HCT116 (cell line): ENCODE data around the gene PCSK6. TPM values are rescaled to one million over a fixed set of nuclear protein-coding genes. Genes with fewer than 3 reads are reported as not detected.

Source experiments
- ATAC-seq: fragments of 200-7000 bp; cut with Tn5 transposase; 2 replicates; pipeline ENCODE4 v1.9.1; 2020; ENCODE audit warnings: mild to moderate bottlenecking, moderate library complexity
- BruUV-seq: library from RNA; stranded (reverse); fragments of 400-500 nt; replicated peaks from 2 replicates; lab custom pipeline; 2021; lab: Mats Ljungman, UMichigan
- CTCF ChIA-PET: fragments of 300-600 bp; sonication (Branson Sonifier 250); formaldehyde crosslinking; loops from one replicate; lab custom pipeline; 2021; ENCODE audit warnings: antibody characterized with exemption; lab: Charles Lee
- POLR2A ChIA-PET: fragments of 300-600, 350-600 bp; sonication (Branson Sonifier 250); formaldehyde crosslinking; loops from one replicate; lab custom pipeline; 2021; ENCODE audit warnings: antibody characterized with exemption; lab: Charles Lee
- RAD21 ChIA-PET, 2 experiments: fragments of 300-600 bp; sonication (Branson Sonifier 250); formaldehyde crosslinking; loops; one replicate each; lab custom pipeline; 2023; ENCODE audit warnings: low total read pairs in 2 of 2; ENCODE audit not compliant: uncharacterized antibody in 2 of 2, unreplicated experiment in 2 of 2, low non-redundant PET in 1 of 2; lab: Charles Lee
- DNase-seq: peaks from one replicate; pipeline ENCODE4 v3.0.0-alpha.2; 2010; ENCODE audit warnings: low read depth, low spot score
- H2AFZ ChIP-seq: fragments of 200-600 bp; shearing (Covaris generic), sonication (generic); 2 replicates; pipeline ENCODE4 v1.6.1; 2017; ENCODE audit warnings: low read depth, mixed run types, mixed read lengths, antibody characterized with exemption, low read length; ENCODE audit not compliant: poor library complexity, severe bottlenecking
- H3K27ac ChIP-seq: 2 replicates; pipeline ENCODE4 v1.5.1; 2012; ENCODE audit warnings: low read depth, low read length
- H3K27me3 ChIP-seq: fragments of 200-600 bp; sonication (generic); 2 replicates; pipeline ENCODE4 v1.6.1; 2016; ENCODE audit warnings: mixed run types, low read length, mixed read lengths; ENCODE audit not compliant: insufficient read depth
- H3K36me3 ChIP-seq, 2 experiments: fragments of 200-500 bp in 1 of 2; fragments of 200-600 bp in 1 of 2; sonication (Bioruptor generic) in 1 of 2; sonication (generic) in 1 of 2; 2 replicates each; pipeline versions ENCODE4 v1.5.1 to v1.6.1; 2014 to 2016; ENCODE audit warnings: low read length in 2 of 2, inconsistent platforms in 1 of 2, mixed read lengths in 1 of 2, mixed run types in 1 of 2; ENCODE audit not compliant: insufficient read depth in 2 of 2, control insufficient read depth in 1 of 2
- H3K4me1 ChIP-seq, 2 experiments: fragments of 200-600 bp in 1 of 2; sonication (generic) in 1 of 2; 2 replicates each; pipeline versions ENCODE4 v1.5.1 to v1.6.1; 2012 to 2017; ENCODE audit warnings: low read length in 2 of 2, inconsistent platforms in 1 of 2, mild to moderate bottlenecking in 1 of 2, mixed read lengths in 1 of 2, mixed run types in 1 of 2, moderate library complexity in 1 of 2; ENCODE audit not compliant: insufficient read depth in 2 of 2, control insufficient read depth in 1 of 2
- H3K4me2 ChIP-seq: fragments of 200-600 bp; sonication (generic); 2 replicates; pipeline ENCODE4 v1.6.1; 2017; ENCODE audit warnings: mixed run types, low read length, mixed read lengths
- H3K4me3 ChIP-seq, 2 experiments: fragments of 200-600 bp in 1 of 2; sonication (generic) in 1 of 2; replicated peaks in 1 of 2; 2 replicates each; pipeline ENCODE4 v1.5.1; 2011 to 2016; ENCODE audit warnings: low read length in 2 of 2, control low read depth in 1 of 2, low read depth in 1 of 2, mild to moderate bottlenecking in 1 of 2, mixed read lengths in 1 of 2, mixed run types in 1 of 2
- H3K79me2 ChIP-seq: fragments of 200-600 bp; sonication (generic); 2 replicates; pipeline ENCODE4 v1.6.1; 2017; ENCODE audit warnings: mild to moderate bottlenecking, mixed run types, low read length, moderate library complexity, mixed read lengths; ENCODE audit not compliant: insufficient read depth
- H3K9ac ChIP-seq: fragments of 200-600 bp; sonication (generic); 2 replicates; pipeline ENCODE4 v1.6.1; 2016; ENCODE audit warnings: low read length, mixed read lengths
- H3K9me2 ChIP-seq: fragments of 200-600 bp; sonication (generic), shearing (Covaris generic); 2 replicates; pipeline ENCODE4 v1.6.1; 2017; ENCODE audit warnings: mixed run types, mild to moderate bottlenecking, moderate library complexity; ENCODE audit not compliant: insufficient read depth
- H3K9me3 ChIP-seq, 2 experiments: fragments of 200-500 bp in 1 of 2; fragments of 200-600 bp in 1 of 2; sonication (Bioruptor generic) in 1 of 2; sonication (generic) in 1 of 2; 2 replicates each; pipeline ENCODE4 v1.6.1; 2014 to 2017; ENCODE audit warnings: low read length in 2 of 2, mixed read lengths in 2 of 2, inconsistent platforms in 1 of 2, low read depth in 1 of 2, mild to moderate bottlenecking in 1 of 2, mixed run types in 1 of 2, moderate library complexity in 1 of 2; ENCODE audit not compliant: control insufficient read depth in 1 of 2, insufficient read depth in 1 of 2
- H4K20me1 ChIP-seq: fragments of 200-600 bp; sonication (generic), shearing (Covaris generic); 2 replicates; pipeline ENCODE4 v1.6.1; 2017; ENCODE audit warnings: mixed run types, mild to moderate bottlenecking, moderate library complexity; ENCODE audit not compliant: insufficient read depth
- ATF3 ChIP-seq: IDR thresholded peaks from 2 replicates; pipeline ENCODE4 v1.6.1; 2012
- CBX3 ChIP-seq: IDR thresholded peaks from 2 replicates; pipeline ENCODE4 v1.6.1; 2012; ENCODE audit warnings: low read depth
- CTCF ChIP-seq, 3 experiments: fragments of 200-600 bp in 1 of 3; sonication (generic) in 1 of 3; IDR thresholded peaks in 2 of 3; conservative IDR thresholded peaks in 1 of 3; 2 replicates each; pipeline ENCODE4 v1.5.1; 2012 to 2017; ENCODE audit warnings: low read depth in 2 of 3, low read length in 2 of 3, antibody characterized with exemption in 1 of 3, borderline replicate concordance in 1 of 3, control low read depth in 1 of 3, mild to moderate bottlenecking in 1 of 3, mixed read lengths in 1 of 3, mixed run types in 1 of 3, moderate library complexity in 1 of 3; ENCODE audit not compliant: insufficient read depth in 1 of 3
- EGR1 ChIP-seq: IDR thresholded peaks from 2 replicates; pipeline ENCODE4 v1.6.1; 2012; ENCODE audit warnings: low read depth
- ELF1 ChIP-seq: IDR thresholded peaks from 2 replicates; pipeline ENCODE4 v1.6.1; 2012; ENCODE audit warnings: low read depth, borderline replicate concordance
- EZH2 ChIP-seq: fragments of 200-600 bp; sonication (generic); IDR thresholded peaks from 2 replicates; pipeline ENCODE4 v1.6.1; 2017; ENCODE audit warnings: antibody characterized with exemption, mixed run types
- EZH2phosphoT487 ChIP-seq: fragments of 200-600 bp; IDR thresholded peaks from 2 replicates; pipeline ENCODE4 v1.6.1; 2018; ENCODE audit warnings: antibody characterized with exemption, borderline replicate concordance
- FOSL1 ChIP-seq: IDR thresholded peaks from 2 replicates; pipeline ENCODE4 v1.6.1; 2012; ENCODE audit warnings: low read depth
- POLR2A ChIP-seq: IDR thresholded peaks from 2 replicates; pipeline ENCODE4 v1.7.0; 2011; ENCODE audit warnings: borderline replicate concordance; ENCODE audit not compliant: insufficient read depth, insufficient read length; ENCODE audit errors: extremely low read depth
- POLR2AphosphoS5 ChIP-seq: IDR thresholded peaks from 2 replicates; pipeline ENCODE4 v1.6.1; 2011; ENCODE audit warnings: mild to moderate bottlenecking, low read depth, low read length, moderate library complexity
- RAD21 ChIP-seq: IDR thresholded peaks from 2 replicates; pipeline ENCODE4 v1.6.1; 2012; ENCODE audit warnings: low read depth, mild to moderate bottlenecking
- REST ChIP-seq: IDR thresholded peaks from 2 replicates; pipeline ENCODE4 v1.6.1; 2012; ENCODE audit warnings: low read depth
- SIN3A ChIP-seq: IDR thresholded peaks from 2 replicates; pipeline ENCODE4 v1.6.1; 2012; ENCODE audit warnings: low read depth
- TCF7L2 ChIP-seq: IDR thresholded peaks from 2 replicates; pipeline ENCODE4 v1.7.0; 2011; ENCODE audit warnings: borderline replicate concordance, inconsistent platforms; ENCODE audit not compliant: insufficient read depth, insufficient read length; ENCODE audit errors: extremely low read depth
- ZFX ChIP-seq: fragments of 450-650 bp; IDR thresholded peaks from 2 replicates; pipeline ENCODE4 v1.6.1; 2017
- ZNF274 ChIP-seq: fragments of 200-500 bp; sonication (Bioruptor generic); IDR thresholded peaks from 2 replicates; pipeline ENCODE4 v1.6.1; 2014; ENCODE audit warnings: mild to moderate bottlenecking, low read depth, low read length, inconsistent platforms
- intact Hi-C: fragments of 100-400 bp; cut with micrococcal nuclease; formaldehyde crosslinking; loops from 2 replicates; pipeline ENCODE4 v1.10.0; 2022
- total RNA-seq: library from RNA; stranded (reverse); gene quantifications from one replicate; pipeline ENCODE4 v1.2.1, GENCODE V29; 2021; ENCODE audit not compliant: unreplicated experiment

Gene PCSK6
- total RNA-seq, 1 experiment from 2014 or later = 13.5 TPM

- no peaks in the 10 kb centered on the region for H3K4me1 ChIP-seq
- no peaks in the 10 kb centered on the region for H4K20me1 ChIP-seq
- no peak for DNase-seq
- ChIA-PET CTCF (no interaction called here), POLR2A (no interaction called here), RAD21 (no interaction called here)
- TF ChIP-seq POLR2AphosphoS5 = no peak
- TF ChIP-seq EZH2 = no peak
- TF ChIP-seq CTCF (IDR thresholded peaks at IDR 0.05 in 2 of 3, conservative IDR thresholded peaks at IDR 0.05 in 1 of 3; ENCODE audit: borderline replicate concordance in 1 of 3, insufficient read depth in 1 of 3, low read depth in 2 of 3, low read length in 2 of 3) = no peak
- TF ChIP-seq FOSL1 = no peak
- TF ChIP-seq ATF3 = no peak
- no TSS peak for BruUV-seq
- H3K9ac ChIP-seq = no peak overlapping the region
- H3K4me3 ChIP-seq = no peak overlapping the region
- intact Hi-C loops = no loop called here
- H2AFZ ChIP-seq = no peak overlapping the region
- H3K79me2 ChIP-seq = no peaks in the 10 kb centered on the region
- no peak overlapping the region for H3K4me2 ChIP-seq
- H3K9me3 ChIP-seq = no peaks in the 10 kb centered on the region
- H3K27ac ChIP-seq = no peak overlapping the region
- H3K27me3 ChIP-seq = no peaks in the 10 kb centered on the region
- no peaks in the 10 kb centered on the region; a peak in 1 of 4 replicates for H3K36me3 ChIP-seq
- ATAC-seq = no peak
- no peaks in the 10 kb centered on the region for H3K9me2 ChIP-seq
Measured at GRCh38 chr15:101391981-101392640, 97.4 kb downstream of the PCSK6 start.

GRCh38 chr15:101391431-101391830 lies 98.1 kb downstream of the PCSK6 start:
- H3K9ac ChIP-seq = no peak overlapping the region
- no peak overlapping the region for H3K4me3 ChIP-seq
- no peaks in the 10 kb centered on the region for H3K9me2 ChIP-seq
- no peak overlapping the region for H3K4me2 ChIP-seq
- no peaks in the 10 kb centered on the region for H3K4me1 ChIP-seq
- no peaks in the 10 kb centered on the region for H4K20me1 ChIP-seq
- no peaks in the 10 kb centered on the region for H3K27me3 ChIP-seq
- no peak overlapping the region for H2AFZ ChIP-seq
- ChIA-PET RAD21 (no interaction called here), CTCF (no interaction called here), POLR2A (no interaction called here)
- no TSS peak for BruUV-seq
- DNase-seq (no peak), ATAC-seq (no peak)
- no peaks in the 10 kb centered on the region for H3K79me2 ChIP-seq
- no peak overlapping the region for H3K27ac ChIP-seq
- H3K36me3 ChIP-seq = no peaks in the 10 kb centered on the region; a peak in 1 of 4 replicates
- intact Hi-C loops = no loop called here
- H3K9me3 ChIP-seq = no peaks in the 10 kb centered on the region
- TF ChIP-seq ZNF274 (no peak), RAD21 (no peak), SIN3A (no peak), ELF1 (no peak), EZH2phosphoT487 (no peak), REST (no peak), EGR1 (no peak), TCF7L2 (no peak), POLR2A (no peak), CBX3 (no peak), ZFX (no peak)
